Measurements from ENCODE around the gene NPHP3. TPM values are rescaled to one million over a fixed set of nuclear protein-coding genes. Genes with fewer than 3 reads are reported as not detected.

The NPHP3 gene
- total RNA-seq, 4 donors from 2014 or later = 6.3 to 13.4 (median 10.6) TPM

DNA sequence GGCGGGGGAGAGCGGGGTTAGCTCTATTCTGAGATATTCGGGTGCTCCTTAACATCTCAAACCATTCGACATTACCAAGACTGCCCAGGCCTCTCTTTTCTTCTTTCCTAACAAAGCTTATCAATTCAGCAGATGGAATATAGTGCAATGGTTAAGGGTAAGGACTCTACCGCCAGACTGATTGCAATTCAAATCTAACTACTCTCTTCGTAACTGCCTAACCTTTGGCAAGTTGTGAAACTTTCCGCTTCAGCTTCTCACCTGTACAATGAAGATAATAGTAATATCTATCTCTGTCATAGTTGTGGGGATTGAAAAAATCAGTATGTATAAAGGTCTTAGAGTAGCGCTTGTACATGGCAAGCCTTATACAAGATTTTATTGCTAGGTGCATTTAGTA is 61.1 kb downstream of the NPHP3 start:
- Histone ChIP-seq H3K27ac (peak overlapping the region; percentile 87 to 91 (median 90)), H3K4me1 (peaks cover 29 to 37% of the 10 kb centered on the region in 2 donors), H3K27me3 (no peaks in the 10 kb centered on the region), H3K4me3 (peak overlapping the region; percentile 77 to 88 (median 80)), H3K9me3 (no peaks in the 10 kb centered on the region), H3K36me3 (no peaks in the 10 kb centered on the region)
- no peak for TF ChIP-seq POLR2A (IDR thresholded peaks at IDR 0.05)
- TF ChIP-seq, protein P1, sequence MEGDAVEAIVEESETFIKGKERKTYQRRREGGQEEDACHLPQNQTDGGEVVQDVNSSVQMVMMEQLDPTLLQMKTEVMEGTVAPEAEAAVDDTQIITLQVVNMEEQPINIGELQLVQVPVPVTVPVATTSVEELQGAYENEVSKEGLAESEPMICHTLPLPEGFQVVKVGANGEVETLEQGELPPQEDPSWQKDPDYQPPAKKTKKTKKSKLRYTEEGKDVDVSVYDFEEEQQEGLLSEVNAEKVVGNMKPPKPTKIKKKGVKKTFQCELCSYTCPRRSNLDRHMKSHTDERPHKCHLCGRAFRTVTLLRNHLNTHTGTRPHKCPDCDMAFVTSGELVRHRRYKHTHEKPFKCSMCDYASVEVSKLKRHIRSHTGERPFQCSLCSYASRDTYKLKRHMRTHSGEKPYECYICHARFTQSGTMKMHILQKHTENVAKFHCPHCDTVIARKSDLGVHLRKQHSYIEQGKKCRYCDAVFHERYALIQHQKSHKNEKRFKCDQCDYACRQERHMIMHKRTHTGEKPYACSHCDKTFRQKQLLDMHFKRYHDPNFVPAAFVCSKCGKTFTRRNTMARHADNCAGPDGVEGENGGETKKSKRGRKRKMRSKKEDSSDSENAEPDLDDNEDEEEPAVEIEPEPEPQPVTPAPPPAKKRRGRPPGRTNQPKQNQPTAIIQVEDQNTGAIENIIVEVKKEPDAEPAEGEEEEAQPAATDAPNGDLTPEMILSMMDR (IDR thresholded peaks at IDR 0.05 in 4 of 5, conservative IDR thresholded peaks at IDR 0.05 in 1 of 5) = no peak
- no peak for DNase-seq
- ATAC-seq = no peak
- intact Hi-C loops (cut with DNase I; ENCODE audit: low total_unique reads) (loop anchor here (2.0 kb wide), 1 partner anchor 62 kb away; the partner anchor contains the start of gene NPHP3), in situ Hi-C loops (cut with MboI; ENCODE audit: low sequenced_read_pairs in 4 of 4) (no loop called here)

DNA sequence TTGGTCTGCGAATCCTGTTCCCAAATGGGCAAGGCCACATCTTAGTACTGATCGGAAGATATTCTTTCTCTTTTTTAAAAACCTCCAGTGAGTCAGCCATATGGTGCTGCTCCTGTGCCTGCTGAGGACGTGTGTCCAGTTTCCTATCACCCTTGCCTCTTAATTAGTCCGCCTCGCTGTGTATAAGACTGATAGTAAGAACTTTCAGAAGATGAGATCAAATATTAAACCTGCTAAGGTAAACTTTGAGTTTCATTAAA is 61.5 kb downstream of the NPHP3 start:
- Histone ChIP-seq H3K27me3 (no peaks in the 10 kb centered on the region), H3K9me3 (no peaks in the 10 kb centered on the region), H3K4me1 (peaks cover 29 to 37% of the 10 kb centered on the region in 2 donors), H3K36me3 (no peaks in the 10 kb centered on the region), H3K4me3 (peak overlapping the region; percentile 77 to 88 (median 80)), H3K27ac (peak overlapping the region; percentile 87 to 91 (median 90))
- ATAC-seq (peak; percentile 13 to 19), DNase-seq (no peak)
- in situ Hi-C loops (cut with MboI; ENCODE audit: low sequenced_read_pairs in 4 of 4) (no loop called here), intact Hi-C loops (cut with DNase I; ENCODE audit: low total_unique reads) (loop anchor here (2.0 kb wide), 1 partner anchor 62 kb away; the partner anchor contains the start of gene NPHP3)
- TF ChIP-seq POLR2A (IDR thresholded peaks at IDR 0.05) = no peak
- TF ChIP-seq, protein P1 (IDR thresholded peaks at IDR 0.05 in 4 of 5, conservative IDR thresholded peaks at IDR 0.05 in 1 of 5) = no peak

DNA sequence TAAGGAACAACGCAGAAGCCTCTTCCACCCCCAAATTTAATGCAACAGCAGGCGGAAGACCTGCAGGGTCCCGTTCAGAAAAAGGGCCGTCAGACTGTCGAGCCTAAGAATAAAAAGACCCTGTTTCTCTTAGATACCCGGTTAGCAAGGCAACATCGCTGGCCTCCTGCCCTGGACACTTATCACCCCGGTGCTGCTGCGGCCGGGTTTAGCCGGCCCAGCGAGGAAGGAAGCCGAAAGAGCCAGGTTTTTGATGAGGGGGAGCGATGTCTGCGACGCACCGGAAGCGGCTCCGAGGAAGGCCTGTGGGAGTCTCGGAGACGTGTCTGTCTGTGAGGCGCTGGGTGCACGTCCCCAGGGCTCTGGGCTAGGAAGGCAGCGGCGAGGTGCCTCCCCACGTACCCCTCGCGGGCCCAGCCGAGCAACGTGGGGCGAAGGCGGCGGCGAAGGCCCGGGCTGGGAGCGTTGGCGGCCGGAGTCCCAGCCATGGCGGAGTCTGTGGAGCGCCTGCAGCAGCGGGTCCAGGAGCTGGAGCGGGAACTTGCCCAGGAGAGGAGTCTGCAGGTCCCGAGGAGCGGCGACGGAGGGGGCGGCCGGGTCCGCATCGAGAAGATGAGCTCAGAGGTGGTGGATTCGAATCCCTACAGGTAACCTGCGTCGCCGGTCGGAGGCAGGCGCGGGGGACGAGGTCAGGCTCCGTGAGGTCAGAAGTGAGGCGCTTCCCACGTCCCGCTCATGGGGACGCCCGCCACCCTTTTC is 62.0 kb downstream of the NPHP3 start, which contains the start of gene UBA5:
UBA5 (plus strand) TSS at position 278 of the 759 bp plus-strand sequence; CDS start at position 487, 209 bp downstream.
- intact Hi-C loops (cut with DNase I; ENCODE audit: low total_unique reads) (loop anchor here (2.0 kb wide), 1 partner anchor 63 kb away; the partner anchor contains the start of gene NPHP3), in situ Hi-C loops (cut with MboI; ENCODE audit: low sequenced_read_pairs in 4 of 4) (no loop called here)
- ATAC-seq = peak; percentile 81 to 83
- H3K9me3 ChIP-seq = no peaks in the 10 kb centered on the region
- H3K4me3 ChIP-seq = peak within 1 kb of the TSS; percentile 77 to 88 (median 80)
- no peaks in the 10 kb centered on the region for H3K27me3 ChIP-seq
- H3K36me3 ChIP-seq = no peaks in the 10 kb centered on the region
- H3K4me1 ChIP-seq = peaks cover 29 to 37% of the 10 kb centered on the region in 2 donors
- H3K27ac ChIP-seq = peak within 1 kb of the TSS; percentile 87 to 91 (median 90)
- peak; percentile 53 to 58 for DNase-seq
- TF ChIP-seq POLR2A (IDR thresholded peaks at IDR 0.05) = peak in 1 of 2 donors; percentile 22
- TF ChIP-seq, protein P1 (IDR thresholded peaks at IDR 0.05 in 4 of 5, conservative IDR thresholded peaks at IDR 0.05 in 1 of 5) = peak in 1 of 5 experiments; percentile 9

DNA sequence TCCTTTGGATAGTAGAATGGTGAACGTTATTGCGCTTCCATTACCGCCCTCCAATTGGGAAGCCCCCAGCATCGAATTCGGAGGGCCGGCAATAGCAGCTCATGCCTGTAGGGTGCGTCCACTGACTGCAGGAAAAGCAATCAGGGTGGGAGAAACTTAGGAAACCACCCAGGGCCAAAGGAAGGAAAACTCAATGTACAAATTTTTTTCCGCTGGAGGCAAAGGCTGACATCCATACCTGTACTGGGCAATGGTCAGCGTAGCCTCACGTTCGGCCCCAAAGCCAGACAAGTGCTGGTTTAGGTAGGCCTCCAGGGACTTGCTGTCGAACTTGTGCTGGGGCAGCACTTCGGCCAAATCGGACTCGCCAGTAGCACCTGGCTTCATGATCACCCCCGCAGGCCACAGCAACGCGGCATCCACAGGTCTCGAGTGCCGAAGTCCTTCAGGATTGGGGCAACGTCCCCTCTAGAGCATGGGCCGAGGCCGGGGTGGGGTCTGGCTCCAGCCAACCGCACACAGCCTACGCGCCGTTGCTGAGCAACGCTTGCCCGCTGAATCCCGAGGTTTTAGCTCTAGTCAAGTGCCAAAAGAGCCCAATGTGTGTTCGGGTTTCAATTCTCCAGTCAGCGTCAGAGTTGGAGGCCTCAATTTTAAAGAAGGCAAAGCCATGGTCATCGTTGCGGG is 62.7 kb downstream of the NPHP3 start, which contains the start of gene ACAD11:
ACAD11 (minus strand) TSS at position 445 of the 687 bp plus-strand sequence; CDS start at position 387, 58 bp downstream.
- Histone ChIP-seq H3K27ac (peak within 1 kb of the TSS; percentile 87 to 91 (median 90)), H3K4me3 (peak within 1 kb of the TSS; percentile 77 to 88 (median 80)), H3K4me1 (peaks cover 29 to 37% of the 10 kb centered on the region in 2 donors), H3K27me3 (no peaks in the 10 kb centered on the region), H3K9me3 (no peaks in the 10 kb centered on the region), H3K36me3 (no peaks in the 10 kb centered on the region)
- peak; percentile 33 to 36 for TF ChIP-seq POLR2A (IDR thresholded peaks at IDR 0.05)
- TF ChIP-seq, protein P1 (IDR thresholded peaks at IDR 0.05 in 4 of 5, conservative IDR thresholded peaks at IDR 0.05 in 1 of 5) = peak; percentile 46 to 77 (median 56)
- ATAC-seq = peak; percentile 73
- intact Hi-C loops (cut with DNase I; ENCODE audit: low total_unique reads) = loop anchor here (1.0 to 2.0 kb wide), 2 partner anchors 63 to 242 kb away; partner anchors contain the start of genes DNAJC13 and NPHP3
- in situ Hi-C loops (cut with MboI; ENCODE audit: low sequenced_read_pairs in 4 of 4) = no loop called here
- peak; percentile 47 to 60 for DNase-seq

Data from gastrocnemius medialis (tissue), 4 donors.